Activated CD4-positive, alpha-beta T cell treated with anti-CD3 and anti-CD28 coated beads for 36 hours (primary cell): ENCODE results near the gene PAK4. TPM values are rescaled to one million over a fixed set of nuclear protein-coding genes. Genes with fewer than 3 reads are reported as not detected.
"Not testable (repeated sequence)": the region's sequence is repeated elsewhere in the genome, so short reads cannot be mapped to it uniquely, and the experiment has no call there.

Experiments used
- ATAC-seq: fragments of 200-7000 bp; cut with Tn5 transposase; one replicate; pipeline ENCODE4 v1.10.0; 2021; ENCODE audit warnings: mild to moderate bottlenecking, moderate library complexity
- CTCF ChIA-PET: fragments of 350-600 bp; sonication (Branson Sonifier 250); formaldehyde crosslinking; loops from one replicate; lab custom pipeline; 2021; ENCODE audit warnings: antibody characterized with exemption; lab: Charles Lee
- POLR2A ChIA-PET: fragments of 350-600 bp; sonication (Branson Sonifier 250); formaldehyde crosslinking; loops from one replicate; lab custom pipeline; 2021; ENCODE audit warnings: antibody characterized with exemption, inconsistent platforms; lab: Charles Lee
- DNase-seq: peaks from one replicate; pipeline ENCODE4 v3.0.0-alpha.2; 2020
- H3K27ac Mint-ChIP-seq: one replicate; pipeline ENCODE4 v1.8.0; 2021; ENCODE audit warnings: mixed read lengths
- H3K27me3 Mint-ChIP-seq: one replicate; pipeline ENCODE4 v1.8.0; 2021; ENCODE audit warnings: mixed read lengths
- H3K36me3 Mint-ChIP-seq: one replicate; pipeline ENCODE4 v1.8.0; 2021; ENCODE audit warnings: low read depth, mixed read lengths
- H3K4me1 Mint-ChIP-seq: one replicate; pipeline ENCODE4 v1.8.0; 2021; ENCODE audit warnings: mixed read lengths
- H3K4me3 Mint-ChIP-seq: one replicate; pipeline ENCODE4 v1.8.0; 2021; ENCODE audit warnings: mild to moderate bottlenecking, moderate library complexity, mixed read lengths
- H3K9me3 Mint-ChIP-seq: one replicate; pipeline ENCODE4 v1.8.0; 2021; ENCODE audit warnings: low read depth, mixed read lengths
- intact Hi-C, 2 experiments: fragments of 100-400 bp; cut with DNase I in 1 of 2; cut with micrococcal nuclease in 1 of 2; formaldehyde crosslinking; loops; one replicate each; pipeline versions ENCODE4 v1.14.2 to v1.15.1; 2022 to 2024; cut with DNase I, micrococcal nuclease
- total RNA-seq, 2 experiments: library from RNA; stranded (reverse); gene quantifications; one replicate each; pipeline ENCODE4 v1.2.3, GENCODE V29; 2021

The PAK4 gene
- total RNA-seq, 2 experiments from 2014 or later = 14.2 to 22.6 TPM

DNA sequence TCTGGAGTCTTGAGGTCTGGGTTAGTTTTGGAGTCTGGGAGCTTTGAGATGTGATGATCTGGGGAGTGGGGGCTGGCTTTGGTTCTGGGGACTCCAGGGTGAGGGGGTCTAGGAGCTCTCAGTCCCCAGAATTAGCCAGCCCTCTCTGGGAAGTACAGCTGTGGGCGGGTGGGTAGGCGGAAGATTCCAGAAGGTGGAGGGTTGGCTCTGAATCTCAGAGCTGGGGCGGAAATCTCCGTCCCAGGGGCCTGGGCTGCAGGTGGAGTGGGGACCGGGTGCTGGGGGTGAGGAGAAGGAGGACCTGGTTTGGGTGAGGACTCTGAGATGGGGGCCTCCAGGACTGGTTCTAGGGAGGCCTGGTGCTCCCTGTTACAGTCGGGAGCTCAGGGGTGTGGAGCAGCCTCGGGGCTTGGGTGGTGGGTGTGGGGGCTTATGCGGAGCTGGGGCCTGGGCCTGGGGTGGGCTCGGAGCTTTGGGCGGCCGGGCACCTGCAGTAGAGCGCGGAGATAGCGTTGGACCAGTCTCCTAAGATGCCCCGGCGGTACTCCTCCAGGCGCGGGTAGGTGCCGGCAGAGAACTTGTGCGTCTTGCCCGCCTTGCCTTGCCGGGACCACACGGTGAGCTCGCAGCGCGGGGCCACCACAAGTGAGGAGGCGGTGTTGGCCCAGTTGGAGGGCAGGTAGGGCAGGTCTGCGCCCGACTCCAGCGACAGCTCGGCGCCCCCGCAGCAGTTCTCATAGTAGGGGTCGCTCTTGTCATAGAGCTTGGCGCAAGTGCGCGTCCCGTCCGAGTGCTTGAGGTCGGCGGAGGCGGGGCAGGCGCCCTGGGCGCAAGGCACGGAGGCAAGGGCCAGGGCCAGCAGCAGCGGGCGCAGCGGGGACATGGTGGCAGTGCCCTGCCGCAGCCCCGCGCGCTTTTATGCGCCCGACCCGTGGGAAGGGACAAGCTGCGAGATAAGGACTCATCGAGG is 78.1 kb downstream of the PAK4 start, which contains the start of gene SYCN:
Gene SYCN (minus strand): TSS at position 892 of the 970 bp plus-strand sequence. CDS start 9 bp downstream, at position 883.
- no peaks in the 10 kb centered on the region for H3K36me3 Mint-ChIP-seq
- H3K4me1 Mint-ChIP-seq = no peaks in the 10 kb centered on the region
- DNase-seq (no peak), ATAC-seq (no peak)
- H3K9me3 Mint-ChIP-seq = no peaks in the 10 kb centered on the region
- intact Hi-C loops = no loop called here
- H3K27me3 Mint-ChIP-seq = peaks cover 38% of the 10 kb centered on the region
- CTCF ChIA-PET = interaction anchor here (0.7 kb wide), 1 partner anchor 1302 kb away, joined by 3 read pairs; no protein-coding TSS in a partner anchor
- no peak within 1 kb of the TSS for H3K4me3 Mint-ChIP-seq
- H3K27ac Mint-ChIP-seq = no peak within 1 kb of the TSS
- POLR2A ChIA-PET = no interaction called here

- Mint-ChIP-seq H3K27me3 (peaks cover 31% of the 10 kb centered on the region), H3K9me3 (no peaks in the 10 kb centered on the region), H3K4me1 (no peaks in the 10 kb centered on the region), H3K36me3 (no peaks in the 10 kb centered on the region), H3K27ac (no peak overlapping the region), H3K4me3 (no peak overlapping the region)
- intact Hi-C loops = no loop called here
- ChIA-PET CTCF (interaction anchor here (0.7 to 0.9 kb wide), 2 partner anchors 9 to 122 kb away, joined by 3 read pairs; no protein-coding TSS in a partner anchor), POLR2A (no interaction called here)
- DNase-seq (no peak), ATAC-seq (no peak)
These were observed 79.8 kb downstream of the PAK4 start for GRCh38 chr19:39205449-39205764.

- Mint-ChIP-seq H3K27ac (no peak overlapping the region), H3K4me3 (no peak overlapping the region), H3K4me1 (no peaks in the 10 kb centered on the region), H3K27me3 (peaks cover 24% of the 10 kb centered on the region), H3K9me3 (no peaks in the 10 kb centered on the region), H3K36me3 (no peaks in the 10 kb centered on the region)
- ChIA-PET POLR2A (no interaction called here), CTCF (interaction anchor here (0.9 kb wide), 1 partner anchor 121 kb away, joined by 3 read pairs; no protein-coding TSS in a partner anchor)
- DNase-seq = no peak
- ATAC-seq = no peak
- intact Hi-C loops = no loop called here
These were observed 80.5 kb downstream of the PAK4 start for GRCh38 chr19:39206122-39206521.

DNA sequence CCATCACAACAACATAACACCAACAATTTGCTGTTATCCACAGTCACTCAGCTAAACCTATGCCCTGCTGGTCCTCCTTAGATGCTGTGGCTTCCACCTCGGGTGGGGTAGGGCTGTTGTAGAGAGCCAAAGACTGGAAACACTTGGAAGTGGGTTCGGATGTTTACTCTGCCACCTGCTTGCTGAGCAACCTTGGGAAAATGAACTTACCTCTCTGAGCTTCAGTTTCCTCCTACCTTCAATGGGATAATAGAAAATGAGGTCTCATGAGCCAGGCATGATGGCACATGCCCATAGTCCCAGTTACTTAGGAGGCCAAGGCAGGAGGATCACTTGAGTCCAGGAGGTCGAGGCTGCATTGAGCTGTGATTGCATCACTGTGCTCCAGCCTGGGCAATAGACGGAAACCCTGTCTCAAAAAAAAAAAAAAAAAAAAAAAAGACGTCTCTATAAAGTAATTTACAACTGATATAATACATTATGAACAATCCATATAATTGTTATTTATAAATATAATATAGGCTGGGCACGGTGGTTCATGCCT is 81.8 kb downstream of the PAK4 start:
- peaks cover 19% of the 10 kb centered on the region for H3K27me3 Mint-ChIP-seq
- H3K9me3 Mint-ChIP-seq = no peaks in the 10 kb centered on the region
- CTCF ChIA-PET = no interaction called here

GRCh38 chr19:39208175-39208795 is 82.7 kb downstream of the PAK4 start:
- no peak overlapping the region for H3K27ac Mint-ChIP-seq

More for the DNA sequence above, 81.8 kb downstream of the PAK4 start:
- H3K4me3 Mint-ChIP-seq = no peak overlapping the region
- no peak for ATAC-seq
- H3K36me3 Mint-ChIP-seq = no peaks in the 10 kb centered on the region
- DNase-seq = no peak
- H3K27ac Mint-ChIP-seq = no peak overlapping the region
- intact Hi-C loops = no loop called here
- POLR2A ChIA-PET = no interaction called here
- H3K4me1 Mint-ChIP-seq = no peaks in the 10 kb centered on the region

GRCh38 chr19:39209196-39209595 is 83.6 kb downstream of the PAK4 start:
- Mint-ChIP-seq H3K9me3 (no peaks in the 10 kb centered on the region), H3K27me3 (peaks cover 5% of the 10 kb centered on the region), H3K36me3 (no peaks in the 10 kb centered on the region), H3K4me3 (no peak overlapping the region), H3K4me1 (no peaks in the 10 kb centered on the region), H3K27ac (no peak overlapping the region)
- ATAC-seq (no peak), DNase-seq (no peak)
- intact Hi-C loops = no loop called here
- ChIA-PET POLR2A (no interaction called here), CTCF (no interaction called here)

More at GRCh38 chr19:39208175-39208795, 82.7 kb downstream of the PAK4 start:
- peaks cover 11% of the 10 kb centered on the region for H3K27me3 Mint-ChIP-seq
- ATAC-seq (no peak), DNase-seq (no peak)
- no peaks in the 10 kb centered on the region for H3K4me1 Mint-ChIP-seq
- POLR2A ChIA-PET = no interaction called here
- H3K4me3 Mint-ChIP-seq = no peak overlapping the region
- intact Hi-C loops = no loop called here
- H3K36me3 Mint-ChIP-seq = no peaks in the 10 kb centered on the region
- CTCF ChIA-PET = no interaction called here
- no peaks in the 10 kb centered on the region for H3K9me3 Mint-ChIP-seq

GRCh38 chr19:39211731-39212374 is 86.3 kb downstream of the PAK4 start:
- intact Hi-C loops = loop anchor here (1.0 to 5.0 kb wide), 4 partner anchors 116 to 320 kb away; partner anchors contain the start of genes PLEKHG2 (in 2 of the 2) and EID2B (in 1 of the 2)
- ATAC-seq (no peak), DNase-seq (no peak)
- no peaks in the 10 kb centered on the region for H3K36me3 Mint-ChIP-seq
- ChIA-PET CTCF (interaction anchor here (0.7 to 4.3 kb wide), 4 partner anchors 41 to 186 kb away, joined by 3 to 15 read pairs (median 4); no protein-coding TSS in a partner anchor), POLR2A (interaction anchor here (0.7 kb wide), 1 partner anchor 214 kb away, joined by 4 read pairs; no protein-coding TSS in a partner anchor)
- H3K4me1 Mint-ChIP-seq = no peaks in the 10 kb centered on the region
- H3K27me3 Mint-ChIP-seq = peaks cover 4% of the 10 kb centered on the region
- no peaks in the 10 kb centered on the region for H3K9me3 Mint-ChIP-seq
- H3K4me3 Mint-ChIP-seq = no peak overlapping the region
- no peak overlapping the region for H3K27ac Mint-ChIP-seq

- ChIA-PET CTCF (interaction anchor here (1.0 to 4.3 kb wide), 4 partner anchors 11 to 186 kb away, joined by 3 to 15 read pairs (median 5); no protein-coding TSS in a partner anchor), POLR2A (interaction anchor here (0.7 kb wide), 1 partner anchor 214 kb away, joined by 4 read pairs; no protein-coding TSS in a partner anchor)
- ATAC-seq = peak; percentile 100
- Mint-ChIP-seq H3K9me3 (no peaks in the 10 kb centered on the region), H3K4me1 (no peaks in the 10 kb centered on the region), H3K4me3 (no peak overlapping the region), H3K36me3 (no peaks in the 10 kb centered on the region), H3K27me3 (peaks cover 9% of the 10 kb centered on the region), H3K27ac (no peak overlapping the region)
- DNase-seq = peak; percentile 86
- intact Hi-C loops = loop anchor here (1.0 to 5.0 kb wide), 4 partner anchors 116 to 320 kb away; partner anchors contain the start of genes PLEKHG2 (in 2 of the 2) and EID2B (in 1 of the 2)
These were observed 86.8 kb downstream of the PAK4 start for GRCh38 chr19:39212375-39212742.

DNA sequence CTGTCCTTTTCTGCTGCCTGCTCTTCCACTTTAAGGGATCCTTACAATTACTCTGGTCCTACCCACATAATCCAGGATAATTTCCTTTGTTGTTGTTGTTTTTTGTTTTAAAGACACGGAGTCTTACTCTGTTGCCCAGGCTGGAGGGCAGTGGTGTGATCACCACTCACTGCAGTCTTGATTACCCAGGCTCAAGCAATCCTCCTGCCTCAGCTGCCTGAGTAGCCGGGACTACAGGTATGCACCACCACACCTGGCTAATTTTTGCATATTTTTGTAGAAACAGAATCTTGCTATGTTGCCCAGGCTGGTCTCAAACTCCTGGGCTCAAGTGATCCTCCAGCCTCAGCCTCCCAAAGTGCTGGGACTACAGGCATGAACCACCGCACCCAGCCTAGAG is 89.7 kb downstream of the PAK4 start:
- H3K36me3 Mint-ChIP-seq, intact Hi-C loops, H3K9me3 Mint-ChIP-seq, POLR2A ChIA-PET, DNase-seq, H3K4me1 Mint-ChIP-seq, H3K4me3 Mint-ChIP-seq, H3K27ac Mint-ChIP-seq, ATAC-seq: not testable (repeated sequence)
- H3K27me3 Mint-ChIP-seq = peaks cover 15% of the 10 kb centered on the region
- CTCF ChIA-PET = interaction anchor here (0.6 to 4.3 kb wide), 4 partner anchors 16 to 210 kb away, joined by 3 to 15 read pairs (median 3); no protein-coding TSS in a partner anchor

DNA sequence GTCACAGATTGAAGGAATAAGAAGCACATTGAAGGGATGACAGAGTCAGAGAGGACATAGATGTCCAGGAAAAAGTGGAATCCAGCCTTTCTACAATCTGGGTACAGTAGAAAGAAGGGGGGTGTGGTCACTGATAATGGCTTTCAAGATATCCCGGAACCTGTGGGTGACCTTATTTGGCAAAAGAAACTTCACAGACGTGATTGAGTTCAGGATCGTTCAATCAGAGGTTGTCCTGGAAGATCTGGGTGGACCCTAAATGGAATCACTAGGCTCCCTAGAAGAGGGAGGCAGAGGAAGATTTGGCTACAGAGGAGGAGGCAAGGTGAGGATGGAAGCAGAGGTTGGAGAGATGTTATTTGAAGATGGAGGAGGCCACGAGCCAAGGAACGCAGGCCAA is 91.5 kb downstream of the PAK4 start:
- H3K4me3 Mint-ChIP-seq = no peak overlapping the region
- ChIA-PET POLR2A (no interaction called here), CTCF (interaction anchor here (0.6 to 1.2 kb wide), 4 partner anchors 12 to 549 kb away, joined by 3 to 4 read pairs (median 3); partner anchors contain the start of gene SAMD4B)
- H3K27ac Mint-ChIP-seq = no peak overlapping the region
- ATAC-seq = no peak
- H3K4me1 Mint-ChIP-seq = no peaks in the 10 kb centered on the region
- intact Hi-C loops = no loop called here
- no peaks in the 10 kb centered on the region for H3K36me3 Mint-ChIP-seq
- no peaks in the 10 kb centered on the region for H3K9me3 Mint-ChIP-seq
- no peak for DNase-seq
- H3K27me3 Mint-ChIP-seq = peaks cover 21% of the 10 kb centered on the region
